HEK293T (cell line): ENCODE results near the gene USP34.

Experiments
- FOXM1 ChIP-seq: fragments of 450-650 bp; IDR thresholded peaks from 2 replicates; pipeline ENCODE4 v1.6.1; 2017; ENCODE audit warnings: mild to moderate bottlenecking, borderline replicate concordance
- L3MBTL2 ChIP-seq: fragments of 450-650 bp; conservative IDR thresholded peaks from 2 replicates; pipeline ENCODE4 v1.6.1; 2016; ENCODE audit warnings: mild to moderate bottlenecking

DNA sequence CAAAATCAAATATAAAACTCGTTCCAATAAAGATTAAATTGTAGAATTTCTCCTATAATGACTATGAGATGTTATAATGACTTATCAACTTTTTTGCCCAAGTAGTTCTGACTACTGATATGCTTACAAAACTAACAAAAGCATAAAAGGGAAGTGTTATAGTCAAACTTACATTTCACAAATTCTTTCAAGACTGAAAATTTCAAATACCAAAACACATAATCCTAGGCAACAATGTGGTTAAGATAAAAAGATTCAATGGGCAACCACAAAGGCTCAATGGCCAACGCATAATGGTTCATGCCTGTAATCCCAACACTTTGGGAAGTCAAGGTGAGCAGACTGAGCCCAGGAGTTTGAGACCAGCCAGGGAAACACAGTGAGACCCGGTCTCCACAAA is 135.7 kb downstream of the USP34 start:
- TF ChIP-seq FOXM1 (no peak), L3MBTL2 (no peak)
